SH-SY5Y (cell line): ENCODE data around the gene GAS6.

ENCODE experiments used
- GATA2 ChIP-seq: IDR thresholded peaks from 2 replicates; pipeline ENCODE4 v1.6.1; 2011; ENCODE audit warnings: mild to moderate bottlenecking, low read depth, low read length
- GATA3 ChIP-seq: IDR thresholded peaks from 2 replicates; pipeline ENCODE4 v1.6.1; 2011; ENCODE audit warnings: low read depth, mild to moderate bottlenecking, low read length, moderate library complexity

Gene GAS6

GRCh38 chr13:113881614-113882266, 17.9 kb upstream of the GAS6 start:
- no peak for TF ChIP-seq GATA3
- TF ChIP-seq GATA2, result no peak

GRCh38 chr13:113880651-113881611, 17.1 kb upstream of the GAS6 start:
- TF ChIP-seq GATA3, result no peak
- no peak for TF ChIP-seq GATA2

- TF ChIP-seq GATA3 (no peak), GATA2 (no peak)
Observed at GRCh38 chr13:113879494-113880360, 15.9 kb upstream of the GAS6 start.

- no peak for TF ChIP-seq GATA2
- TF ChIP-seq GATA3, result no peak
Observed at GRCh38 chr13:113879017-113879416, 15.1 kb upstream of the GAS6 start.

GRCh38 chr13:113877149-113877990, 13.5 kb upstream of the GAS6 start:
- no peak for TF ChIP-seq GATA2
- no peak for TF ChIP-seq GATA3

GRCh38 chr13:113876346-113877148, 12.7 kb upstream of the GAS6 start:
- TF ChIP-seq GATA3, result no peak
- TF ChIP-seq GATA2, result no peak

GRCh38 chr13:113875837-113876281, 12.0 kb upstream of the GAS6 start:
- TF ChIP-seq GATA3 (no peak), GATA2 (no peak)

- no peak for TF ChIP-seq GATA2
- TF ChIP-seq GATA3, result no peak
Observed at GRCh38 chr13:113875429-113875815, 11.5 kb upstream of the GAS6 start.

- TF ChIP-seq GATA2 (no peak), GATA3 (no peak)
Observed at GRCh38 chr13:113874579-113875428, 10.9 kb upstream of the GAS6 start.

- no peak for TF ChIP-seq GATA2
- TF ChIP-seq GATA3, result no peak
Observed at GRCh38 chr13:113874177-113874576, 10.3 kb upstream of the GAS6 start.

GRCh38 chr13:113869263-113869662, 5.4 kb upstream of the GAS6 start:
- TF ChIP-seq GATA3, result no peak
- TF ChIP-seq GATA2, result no peak
